HepG2 (cell line): ENCODE measurements around the gene RGR. TPM values are rescaled to one million over a fixed set of nuclear protein-coding genes. Genes with fewer than 3 reads are reported as not detected.

Experiments
- EHMT2 ChIP-seq: fragments of 200-600 bp; sonication (generic); IDR thresholded peaks from 2 replicates; pipeline ENCODE4 v1.7.0; 2017; ENCODE audit warnings: antibody characterized with exemption, low read depth, low read length, borderline replicate concordance
- KDM4B ChIP-seq: sonication (generic); formaldehyde crosslinking; IDR thresholded peaks from 2 replicates; pipeline ENCODE4 v1.4.0; 2020; ENCODE audit warnings: missing genetic modification reagents
- KDM6A ChIP-seq: IDR thresholded peaks from 2 replicates; pipeline ENCODE4 v1.6.1; 2016; ENCODE audit warnings: low read depth
- MATR3 ChIP-seq: sonication (generic); formaldehyde crosslinking; IDR thresholded peaks from 2 replicates; pipeline ENCODE4 v1.4.0; 2020; ENCODE audit warnings: missing genetic modification reagents
- PHF8 ChIP-seq: sonication (generic); formaldehyde crosslinking; IDR thresholded peaks from 2 replicates; pipeline ENCODE4 v1.5.0; 2020; ENCODE audit warnings: missing genetic modification reagents
- PITX1 ChIP-seq: sonication (generic); formaldehyde crosslinking; IDR thresholded peaks from 2 replicates; pipeline ENCODE4 v1.5.1; 2020; ENCODE audit warnings: mild to moderate bottlenecking, missing genetic modification reagents
- SAFB2 ChIP-seq: sonication (generic); formaldehyde crosslinking; IDR thresholded peaks from 2 replicates; pipeline ENCODE4 v1.5.1; 2020; ENCODE audit warnings: missing genetic modification reagents, low read depth, mild to moderate bottlenecking, borderline replicate concordance
- SETDB1 ChIP-seq: sonication (generic); formaldehyde crosslinking; IDR thresholded peaks from 2 replicates; pipeline ENCODE4 v1.5.1; 2020; ENCODE audit warnings: missing genetic modification reagents, mild to moderate bottlenecking, borderline replicate concordance
- SMARCC2 ChIP-seq: fragments of 450-650 bp; IDR thresholded peaks from 2 replicates; pipeline ENCODE4 v1.6.1; 2017; ENCODE audit warnings: antibody characterized with exemption, mild to moderate bottlenecking
- SMYD3 ChIP-seq: sonication (generic); formaldehyde crosslinking; IDR thresholded peaks from 2 replicates; pipeline ENCODE4 v1.8.1; 2023; ENCODE audit warnings: mild to moderate bottlenecking, missing genetic modification reagents
- SP140L ChIP-seq: sonication (generic); formaldehyde crosslinking; IDR thresholded peaks from 2 replicates; pipeline ENCODE4 v1.4.0; 2020; ENCODE audit warnings: missing genetic modification reagents, borderline replicate concordance
- TGIF2 ChIP-seq: IDR thresholded peaks from 2 replicates; pipeline ENCODE4 v1.6.1; 2016; ENCODE audit warnings: control low read depth, missing compliant biosample characterization
- ZMYM2 ChIP-seq: sonication (generic); formaldehyde crosslinking; IDR thresholded peaks from 2 replicates; pipeline ENCODE4 v1.8.0; 2022; ENCODE audit warnings: mild to moderate bottlenecking, missing genetic modification reagents
- ZNF335 ChIP-seq: sonication (generic); formaldehyde crosslinking; IDR thresholded peaks from 2 replicates; pipeline ENCODE4 v1.4.0; 2020; ENCODE audit warnings: missing genetic modification reagents
- ZNF343 ChIP-seq: sonication (generic); formaldehyde crosslinking; IDR thresholded peaks from 2 replicates; pipeline ENCODE4 v1.4.0; 2020; ENCODE audit warnings: mild to moderate bottlenecking, missing genetic modification reagents
- ZNF674 ChIP-seq: sonication (generic); formaldehyde crosslinking; IDR thresholded peaks from 2 replicates; pipeline ENCODE4 v1.5.0; 2020; ENCODE audit warnings: low read depth, mild to moderate bottlenecking, missing genetic modification reagents
- ZNF777 ChIP-seq: sonication (generic); formaldehyde crosslinking; IDR thresholded peaks from 2 replicates; pipeline ENCODE4 v1.4.0; 2020; ENCODE audit warnings: missing genetic modification reagents
- ZNF780A ChIP-seq: sonication (generic); formaldehyde crosslinking; IDR thresholded peaks from 2 replicates; pipeline ENCODE4 v1.8.0; 2022; ENCODE audit warnings: mild to moderate bottlenecking, missing genetic modification reagents, moderate library complexity
- ZSCAN9 ChIP-seq: IDR thresholded peaks from 2 replicates; pipeline ENCODE4 v1.6.1; 2016; ENCODE audit warnings: borderline replicate concordance
- polyA plus RNA-seq, 8 experiments: library from polyadenylated mRNA; depleted of rRNA in 3 of 8; stranded (reverse) in 7 of 8; unstranded in 1 of 8; fragments of >200 nt; fragmentation: Illumina TruSeq in 4 of 8; extraction: Trizol in 4 of 8; gene quantifications; 2 replicates each; pipeline versions ENCODE4 v1.2.1 to v1.2.3, GENCODE V29; 2011 to 2016; ENCODE audit warnings: low read depth in 4 of 8, missing spikeins in 1 of 8, mixed read lengths in 1 of 8; ENCODE audit not compliant: insufficient read depth in 1 of 8
- total RNA-seq, 5 experiments: library from RNA; depleted of rRNA; stranded (reverse); fragments of >200 nt; fragmentation: Illumina TruSeq; extraction: Trizol; gene quantifications; 2 replicates each; pipeline ENCODE4 v1.2.3, GENCODE V29; 2016; ENCODE audit warnings: low read depth in 1 of 5
- TF ChIP-seq, protein P1 (sequence below): sonication (generic); formaldehyde crosslinking; IDR thresholded peaks from 2 replicates; pipeline ENCODE4 v1.5.0; 2020; ENCODE audit warnings: mild to moderate bottlenecking, missing genetic modification reagents, borderline replicate concordance
- TF ChIP-seq, protein P2 (sequence below): sonication (generic); formaldehyde crosslinking; IDR thresholded peaks from 2 replicates; pipeline ENCODE4 v1.5.1; 2020; ENCODE audit warnings: mild to moderate bottlenecking, missing genetic modification reagents, moderate library complexity
- TF ChIP-seq, protein P3 (sequence below): sonication (generic); formaldehyde crosslinking; IDR thresholded peaks from 2 replicates; pipeline ENCODE4 v1.5.0; 2020; ENCODE audit warnings: mild to moderate bottlenecking, missing genetic modification reagents, moderate library complexity
- TF ChIP-seq, protein P4 (sequence below): sonication (generic); formaldehyde crosslinking; IDR thresholded peaks from 2 replicates; pipeline ENCODE4 v1.5.0; 2020; ENCODE audit warnings: missing genetic modification reagents, mild to moderate bottlenecking, borderline replicate concordance

The RGR gene
- total and polyA plus RNA-seq, 2 of the 13 experiments (the other 11 are each of a cell fraction or from before 2014, with no cell fraction given) = 0.69 to 0.71 TPM

DNA sequence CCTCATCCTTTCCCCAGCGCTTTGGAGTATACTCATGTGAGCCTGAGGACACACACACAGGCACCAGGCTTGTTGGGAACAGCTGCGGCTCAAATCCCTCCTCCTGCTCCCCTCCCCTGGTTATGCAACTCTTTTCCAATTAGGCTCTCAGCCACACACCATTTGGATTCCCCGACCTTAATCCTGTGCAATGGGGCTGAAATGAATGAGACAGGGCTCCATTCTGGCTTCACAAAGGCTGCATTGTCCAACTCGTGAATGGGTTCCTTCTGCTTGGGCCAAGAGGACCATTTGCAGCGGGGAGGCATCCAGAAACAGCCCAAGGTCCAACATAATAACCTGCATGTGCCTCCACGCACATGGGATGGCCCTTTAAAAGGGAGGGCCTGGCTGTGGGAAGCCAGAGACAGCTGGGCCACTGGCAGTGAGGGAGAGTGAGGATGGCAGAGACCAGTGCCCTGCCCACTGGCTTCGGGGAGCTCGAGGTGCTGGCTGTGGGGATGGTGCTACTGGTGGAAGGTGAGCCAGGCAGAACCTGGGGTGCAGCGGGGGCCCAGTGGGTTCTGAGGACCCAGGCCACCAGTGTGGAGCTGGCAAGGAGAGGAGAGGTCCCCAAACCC is at the start of gene RGR (continued):
- TF ChIP-seq ZNF343 (CRISPR knock-in tag) (no peak), EHMT2 (no peak), ZMYM2 (CRISPR knock-in tag) (no peak), SAFB2 (CRISPR knock-in tag) (no peak), TGIF2 (CRISPR knock-in tag) (peak; percentile 23; the same call in 1 of the 2 replicates), SMYD3 (CRISPR knock-in tag) (no peak), SETDB1 (no peak), ZNF780A (CRISPR knock-in tag) (no peak), PITX1 (CRISPR knock-in tag) (peak; percentile 23; the same call in 1 of the 2 replicates), ZNF777 (CRISPR knock-in tag) (no peak), ZNF674 (CRISPR knock-in tag) (no peak), SP140L (no peak), KDM4B (CRISPR knock-in tag) (no peak), MATR3 (no peak), ZSCAN9 (CRISPR knock-in tag) (no peak), ZNF335 (CRISPR knock-in tag) (no peak), SMARCC2 (no peak), PHF8 (CRISPR knock-in tag) (0 out of 2 replicates have a peak, but pooled peaks have one; percentile 19), KDM6A (CRISPR knock-in tag) (no peak)
- TF ChIP-seq, protein P1, sequence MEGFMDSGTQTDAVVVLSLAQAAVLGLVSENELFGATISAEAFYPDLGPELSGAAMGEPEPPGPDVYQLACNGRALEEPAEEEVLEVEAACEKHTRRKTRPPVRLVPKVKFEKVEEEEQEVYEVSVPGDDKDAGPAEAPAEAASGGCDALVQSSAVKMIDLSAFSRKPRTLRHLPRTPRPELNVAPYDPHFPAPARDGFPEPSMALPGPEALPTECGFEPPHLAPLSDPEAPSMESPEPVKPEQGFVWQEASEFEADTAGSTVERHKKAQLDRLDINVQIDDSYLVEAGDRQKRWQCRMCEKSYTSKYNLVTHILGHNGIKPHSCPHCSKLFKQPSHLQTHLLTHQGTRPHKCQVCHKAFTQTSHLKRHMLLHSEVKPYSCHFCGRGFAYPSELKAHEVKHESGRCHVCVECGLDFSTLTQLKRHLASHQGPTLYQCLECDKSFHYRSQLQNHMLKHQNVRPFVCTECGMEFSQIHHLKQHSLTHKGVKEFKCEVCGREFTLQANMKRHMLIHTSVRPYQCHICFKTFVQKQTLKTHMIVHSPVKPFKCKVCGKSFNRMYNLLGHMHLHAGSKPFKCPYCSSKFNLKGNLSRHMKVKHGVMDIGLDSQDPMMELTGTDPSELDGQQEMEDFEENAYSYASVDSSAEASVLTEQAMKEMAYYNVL = peak; percentile 38; the same call in 1 of the 2 replicates
- TF ChIP-seq, protein P2, sequence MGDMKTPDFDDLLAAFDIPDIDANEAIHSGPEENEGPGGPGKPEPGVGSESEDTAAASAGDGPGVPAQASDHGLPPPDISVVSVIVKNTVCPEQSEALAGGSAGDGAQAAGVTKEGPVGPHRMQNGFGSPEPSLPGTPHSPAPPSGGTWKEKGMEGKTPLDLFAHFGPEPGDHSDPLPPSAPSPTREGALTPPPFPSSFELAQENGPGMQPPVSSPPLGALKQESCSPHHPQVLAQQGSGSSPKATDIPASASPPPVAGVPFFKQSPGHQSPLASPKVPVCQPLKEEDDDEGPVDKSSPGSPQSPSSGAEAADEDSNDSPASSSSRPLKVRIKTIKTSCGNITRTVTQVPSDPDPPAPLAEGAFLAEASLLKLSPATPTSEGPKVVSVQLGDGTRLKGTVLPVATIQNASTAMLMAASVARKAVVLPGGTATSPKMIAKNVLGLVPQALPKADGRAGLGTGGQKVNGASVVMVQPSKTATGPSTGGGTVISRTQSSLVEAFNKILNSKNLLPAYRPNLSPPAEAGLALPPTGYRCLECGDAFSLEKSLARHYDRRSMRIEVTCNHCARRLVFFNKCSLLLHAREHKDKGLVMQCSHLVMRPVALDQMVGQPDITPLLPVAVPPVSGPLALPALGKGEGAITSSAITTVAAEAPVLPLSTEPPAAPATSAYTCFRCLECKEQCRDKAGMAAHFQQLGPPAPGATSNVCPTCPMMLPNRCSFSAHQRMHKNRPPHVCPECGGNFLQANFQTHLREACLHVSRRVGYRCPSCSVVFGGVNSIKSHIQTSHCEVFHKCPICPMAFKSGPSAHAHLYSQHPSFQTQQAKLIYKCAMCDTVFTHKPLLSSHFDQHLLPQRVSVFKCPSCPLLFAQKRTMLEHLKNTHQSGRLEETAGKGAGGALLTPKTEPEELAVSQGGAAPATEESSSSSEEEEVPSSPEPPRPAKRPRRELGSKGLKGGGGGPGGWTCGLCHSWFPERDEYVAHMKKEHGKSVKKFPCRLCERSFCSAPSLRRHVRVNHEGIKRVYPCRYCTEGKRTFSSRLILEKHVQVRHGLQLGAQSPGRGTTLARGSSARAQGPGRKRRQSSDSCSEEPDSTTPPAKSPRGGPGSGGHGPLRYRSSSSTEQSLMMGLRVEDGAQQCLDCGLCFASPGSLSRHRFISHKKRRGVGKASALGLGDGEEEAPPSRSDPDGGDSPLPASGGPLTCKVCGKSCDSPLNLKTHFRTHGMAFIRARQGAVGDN = peak; percentile 61
- TF ChIP-seq, protein P3, sequence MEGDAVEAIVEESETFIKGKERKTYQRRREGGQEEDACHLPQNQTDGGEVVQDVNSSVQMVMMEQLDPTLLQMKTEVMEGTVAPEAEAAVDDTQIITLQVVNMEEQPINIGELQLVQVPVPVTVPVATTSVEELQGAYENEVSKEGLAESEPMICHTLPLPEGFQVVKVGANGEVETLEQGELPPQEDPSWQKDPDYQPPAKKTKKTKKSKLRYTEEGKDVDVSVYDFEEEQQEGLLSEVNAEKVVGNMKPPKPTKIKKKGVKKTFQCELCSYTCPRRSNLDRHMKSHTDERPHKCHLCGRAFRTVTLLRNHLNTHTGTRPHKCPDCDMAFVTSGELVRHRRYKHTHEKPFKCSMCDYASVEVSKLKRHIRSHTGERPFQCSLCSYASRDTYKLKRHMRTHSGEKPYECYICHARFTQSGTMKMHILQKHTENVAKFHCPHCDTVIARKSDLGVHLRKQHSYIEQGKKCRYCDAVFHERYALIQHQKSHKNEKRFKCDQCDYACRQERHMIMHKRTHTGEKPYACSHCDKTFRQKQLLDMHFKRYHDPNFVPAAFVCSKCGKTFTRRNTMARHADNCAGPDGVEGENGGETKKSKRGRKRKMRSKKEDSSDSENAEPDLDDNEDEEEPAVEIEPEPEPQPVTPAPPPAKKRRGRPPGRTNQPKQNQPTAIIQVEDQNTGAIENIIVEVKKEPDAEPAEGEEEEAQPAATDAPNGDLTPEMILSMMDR = no peak
- TF ChIP-seq, protein P4, sequence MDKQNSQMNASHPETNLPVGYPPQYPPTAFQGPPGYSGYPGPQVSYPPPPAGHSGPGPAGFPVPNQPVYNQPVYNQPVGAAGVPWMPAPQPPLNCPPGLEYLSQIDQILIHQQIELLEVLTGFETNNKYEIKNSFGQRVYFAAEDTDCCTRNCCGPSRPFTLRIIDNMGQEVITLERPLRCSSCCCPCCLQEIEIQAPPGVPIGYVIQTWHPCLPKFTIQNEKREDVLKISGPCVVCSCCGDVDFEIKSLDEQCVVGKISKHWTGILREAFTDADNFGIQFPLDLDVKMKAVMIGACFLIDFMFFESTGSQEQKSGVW (CRISPR knock-in tag) = no peak
